MM.1S (cell line): ENCODE data around the gene PUDP.

ENCODE experiments used
- EZH2phosphoT487 ChIP-seq: fragments of 300-600 bp; sonication (generic); IDR thresholded peaks from 2 replicates; pipeline ENCODE4 v1.6.1; 2018; ENCODE audit warnings: antibody characterized with exemption, low read length
- TF ChIP-seq, protein P1 (sequence below): fragments of 300-600 bp; sonication (generic); IDR thresholded peaks from 2 replicates; pipeline ENCODE4 v1.5.1; 2016; ENCODE audit warnings: antibody characterized with exemption, low read length, mixed read lengths

DNA sequence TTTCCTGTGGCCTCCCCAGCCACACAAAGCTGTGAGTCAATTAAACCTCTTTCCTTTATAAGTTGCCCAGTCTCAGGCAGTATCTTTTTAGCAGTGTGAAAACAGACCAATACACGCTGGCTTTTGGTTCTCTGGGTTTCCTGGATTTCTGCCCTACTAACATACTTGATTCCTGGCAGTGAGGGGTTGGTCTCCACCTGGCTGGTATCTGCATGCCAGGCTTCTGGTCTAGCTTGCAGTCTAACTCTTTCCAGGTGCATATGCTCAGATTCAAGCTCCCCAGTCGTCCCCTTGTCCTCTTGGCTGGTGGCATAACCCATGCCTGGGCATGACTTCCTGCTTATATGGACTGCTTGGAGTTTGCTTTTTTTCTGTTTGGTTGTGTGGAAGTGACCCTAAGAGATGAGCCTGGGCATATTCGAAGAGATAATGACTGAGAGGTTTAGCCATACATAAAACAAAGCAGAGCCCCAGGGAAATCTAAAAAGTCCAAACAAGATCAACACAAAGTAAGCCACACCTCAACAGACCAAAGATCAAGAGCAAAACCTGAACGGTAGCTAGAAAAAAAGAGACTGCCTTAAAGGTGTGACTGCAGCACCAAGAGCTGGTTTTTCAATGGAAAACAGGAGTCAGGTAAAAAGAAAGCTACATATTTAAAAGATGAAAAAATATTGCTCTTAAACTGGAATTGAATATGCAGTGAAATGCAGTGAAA lies 102.6 kb downstream of the PUDP start:
- TF ChIP-seq, protein P1, sequence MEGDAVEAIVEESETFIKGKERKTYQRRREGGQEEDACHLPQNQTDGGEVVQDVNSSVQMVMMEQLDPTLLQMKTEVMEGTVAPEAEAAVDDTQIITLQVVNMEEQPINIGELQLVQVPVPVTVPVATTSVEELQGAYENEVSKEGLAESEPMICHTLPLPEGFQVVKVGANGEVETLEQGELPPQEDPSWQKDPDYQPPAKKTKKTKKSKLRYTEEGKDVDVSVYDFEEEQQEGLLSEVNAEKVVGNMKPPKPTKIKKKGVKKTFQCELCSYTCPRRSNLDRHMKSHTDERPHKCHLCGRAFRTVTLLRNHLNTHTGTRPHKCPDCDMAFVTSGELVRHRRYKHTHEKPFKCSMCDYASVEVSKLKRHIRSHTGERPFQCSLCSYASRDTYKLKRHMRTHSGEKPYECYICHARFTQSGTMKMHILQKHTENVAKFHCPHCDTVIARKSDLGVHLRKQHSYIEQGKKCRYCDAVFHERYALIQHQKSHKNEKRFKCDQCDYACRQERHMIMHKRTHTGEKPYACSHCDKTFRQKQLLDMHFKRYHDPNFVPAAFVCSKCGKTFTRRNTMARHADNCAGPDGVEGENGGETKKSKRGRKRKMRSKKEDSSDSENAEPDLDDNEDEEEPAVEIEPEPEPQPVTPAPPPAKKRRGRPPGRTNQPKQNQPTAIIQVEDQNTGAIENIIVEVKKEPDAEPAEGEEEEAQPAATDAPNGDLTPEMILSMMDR = no peak
- no peak for TF ChIP-seq EZH2phosphoT487
